Measurements from ENCODE around the gene COTL1.

Gene COTL1

DNA sequence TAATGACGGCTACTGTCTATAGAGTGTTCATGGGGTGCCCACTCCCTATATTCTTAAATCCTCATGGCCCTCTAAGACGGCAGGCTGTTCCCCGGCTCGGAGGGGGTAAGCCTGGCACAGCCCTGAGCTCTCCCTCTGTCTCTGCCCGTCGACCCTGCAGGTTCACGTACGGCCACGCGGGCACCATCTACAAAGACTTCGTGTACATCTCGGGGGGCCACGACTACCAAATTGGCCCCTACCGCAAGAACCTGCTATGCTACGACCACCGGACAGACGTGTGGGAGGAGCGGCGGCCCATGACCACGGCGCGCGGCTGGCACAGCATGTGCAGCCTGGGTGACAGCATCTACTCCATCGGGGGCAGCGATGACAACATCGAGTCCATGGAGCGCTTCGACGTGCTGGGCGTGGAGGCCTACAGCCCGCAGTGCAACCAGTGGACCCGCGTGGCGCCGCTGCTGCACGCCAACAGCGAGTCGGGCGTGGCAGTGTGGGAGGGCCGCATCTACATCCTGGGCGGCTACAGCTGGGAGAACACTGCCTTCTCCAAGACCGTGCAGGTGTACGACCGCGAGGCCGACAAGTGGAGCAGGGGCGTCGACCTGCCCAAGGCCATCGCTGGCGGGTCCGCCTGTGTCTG is 43.7 kb upstream of the COTL1 start:
- H2BK15ac ChIP-seq (replicated peaks; ENCODE audit: low read depth), result no peak overlapping the region
- no peak overlapping the region for H3K27ac ChIP-seq (ENCODE audit: low read depth, low read length)
- no peak for DNase-seq
- no peak overlapping the region for H3K4me3 ChIP-seq (ENCODE audit: low read length)
- H3K4me2 ChIP-seq (ENCODE audit: low read length), result no peak overlapping the region
- no peak overlapping the region for H2BK120ac ChIP-seq (ENCODE audit: low read depth, low read length)
- no peaks in the 10 kb centered on the region for H3K79me2 ChIP-seq (ENCODE audit: control insufficient read depth, insufficient read depth, low read length)
- no peak overlapping the region for H4K5ac ChIP-seq (ENCODE audit: low read length)
- no peak overlapping the region for H3K56ac ChIP-seq (ENCODE audit: low read length)
- H3K79me1 ChIP-seq (ENCODE audit: low read length), result no peaks in the 10 kb centered on the region
- no peak overlapping the region for H3K18ac ChIP-seq (ENCODE audit: low read length)
- H3K4ac ChIP-seq (ENCODE audit: low read depth, low read length), result no peak overlapping the region
- no peak overlapping the region for H2AK5ac ChIP-seq (ENCODE audit: low read length)
- H3K9ac ChIP-seq (ENCODE audit: low read length), result no peak overlapping the region
- H3K23ac ChIP-seq (ENCODE audit: low read length), result no peak overlapping the region
- H2BK5ac ChIP-seq (ENCODE audit: low read length), result no peak overlapping the region
- no peak overlapping the region for H4K8ac ChIP-seq (ENCODE audit: low read depth, low read length)
- no peaks in the 10 kb centered on the region for H3K27me3 ChIP-seq (ENCODE audit: insufficient read depth, low read length, poor library complexity)
- H3K4me1 ChIP-seq (ENCODE audit: control insufficient read depth, low read depth, low read length), result no peaks in the 10 kb centered on the region
- WGBS (ENCODE audit: extremely low coverage, insufficient coverage, low lambda C conversion rate), result no CpG with 5 or more reads among the region's 51 CpGs
- H3K36me3 ChIP-seq (ENCODE audit: control insufficient read depth, insufficient read depth, low read length), result peaks cover 4% of the 10 kb centered on the region

GRCh38 chr16:84660973-84661372 is 43.1 kb upstream of the COTL1 start:
- DNase-seq, result no peak
- H3K23ac ChIP-seq (ENCODE audit: low read length), result no peak overlapping the region
- H3K18ac ChIP-seq (ENCODE audit: low read length), result no peak overlapping the region
- no peaks in the 10 kb centered on the region for H3K79me2 ChIP-seq (ENCODE audit: control insufficient read depth, insufficient read depth, low read length)
- H2BK15ac ChIP-seq (replicated peaks; ENCODE audit: low read depth), result no peak overlapping the region
- H3K79me1 ChIP-seq (ENCODE audit: low read length), result no peaks in the 10 kb centered on the region
- WGBS (ENCODE audit: extremely low coverage, insufficient coverage, low lambda C conversion rate), result no CpG with 5 or more reads among the region's 7 CpGs
- H3K36me3 ChIP-seq (ENCODE audit: control insufficient read depth, insufficient read depth, low read length), result peaks cover 4% of the 10 kb centered on the region
- no peak overlapping the region for H3K4me2 ChIP-seq (ENCODE audit: low read length)
- no peak overlapping the region for H3K56ac ChIP-seq (ENCODE audit: low read length)
- H3K9ac ChIP-seq (ENCODE audit: low read length), result no peak overlapping the region
- no peak overlapping the region for H4K8ac ChIP-seq (ENCODE audit: low read depth, low read length)
- no peak overlapping the region for H2BK5ac ChIP-seq (ENCODE audit: low read length)
- no peak overlapping the region for H2AK5ac ChIP-seq (ENCODE audit: low read length)
- no peaks in the 10 kb centered on the region for H3K4me1 ChIP-seq (ENCODE audit: control insufficient read depth, low read depth, low read length)
- no peak overlapping the region for H3K4me3 ChIP-seq (ENCODE audit: low read length)
- no peak overlapping the region for H4K5ac ChIP-seq (ENCODE audit: low read length)
- H3K27ac ChIP-seq (ENCODE audit: low read depth, low read length), result no peak overlapping the region
- no peak overlapping the region for H3K4ac ChIP-seq (ENCODE audit: low read depth, low read length)
- H2BK120ac ChIP-seq (ENCODE audit: low read depth, low read length), result no peak overlapping the region
- no peaks in the 10 kb centered on the region for H3K27me3 ChIP-seq (ENCODE audit: insufficient read depth, low read length, poor library complexity)

DNA sequence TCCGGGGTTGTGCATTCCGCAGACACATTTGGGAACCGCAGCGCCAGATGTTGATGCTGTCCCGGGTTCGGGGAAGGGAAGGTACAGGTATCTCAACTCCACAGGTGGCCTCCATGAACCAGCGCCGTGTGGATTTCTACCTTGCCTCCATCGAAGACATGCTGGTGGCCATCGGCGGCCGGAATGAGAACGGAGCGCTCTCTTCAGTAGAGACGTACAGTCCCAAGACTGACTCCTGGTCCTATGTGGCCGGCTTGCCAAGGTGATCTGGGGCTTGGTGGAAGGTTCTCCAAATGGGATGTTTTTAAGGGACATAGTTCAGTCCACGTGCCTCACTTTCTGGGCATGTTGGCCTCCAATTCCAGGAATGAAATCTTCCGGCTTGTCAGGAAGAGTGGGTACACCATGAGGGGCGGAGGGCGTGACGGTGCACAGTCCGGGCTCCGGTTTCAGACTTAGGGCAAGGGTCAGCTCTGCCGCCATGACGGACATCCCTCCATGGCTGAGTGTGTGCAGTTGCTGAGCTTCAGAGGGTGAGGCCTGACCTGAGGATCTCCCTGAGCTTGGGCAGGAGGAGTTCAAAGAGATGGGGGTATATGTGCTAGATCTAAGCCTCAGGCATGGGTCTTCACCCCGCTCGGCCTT is 41.9 kb upstream of the COTL1 start:
- Histone ChIP-seq H4K8ac (ENCODE audit: low read depth, low read length) (no peak overlapping the region), H3K56ac (ENCODE audit: low read length) (no peak overlapping the region), H3K36me3 (ENCODE audit: control insufficient read depth, insufficient read depth, low read length) (peaks cover 4% of the 10 kb centered on the region), H3K4me3 (ENCODE audit: low read length) (no peak overlapping the region), H2AK5ac (ENCODE audit: low read length) (no peak overlapping the region), H3K79me1 (ENCODE audit: low read length) (no peaks in the 10 kb centered on the region), H2BK15ac (replicated peaks; ENCODE audit: low read depth) (no peak overlapping the region), H3K9ac (ENCODE audit: low read length) (no peak overlapping the region), H3K27ac (ENCODE audit: low read depth, low read length) (no peak overlapping the region), H3K4ac (ENCODE audit: low read depth, low read length) (no peak overlapping the region), H3K23ac (ENCODE audit: low read length) (no peak overlapping the region), H3K4me2 (ENCODE audit: low read length) (no peak overlapping the region), H4K5ac (ENCODE audit: low read length) (no peak overlapping the region), H2BK120ac (ENCODE audit: low read depth, low read length) (no peak overlapping the region), H3K79me2 (ENCODE audit: control insufficient read depth, insufficient read depth, low read length) (no peaks in the 10 kb centered on the region), H2BK5ac (ENCODE audit: low read length) (no peak overlapping the region), H3K18ac (ENCODE audit: low read length) (no peak overlapping the region), H3K27me3 (ENCODE audit: insufficient read depth, low read length, poor library complexity) (no peaks in the 10 kb centered on the region), H3K4me1 (ENCODE audit: control insufficient read depth, low read depth, low read length) (no peaks in the 10 kb centered on the region)
- no peak for DNase-seq
- WGBS (ENCODE audit: extremely low coverage, insufficient coverage, low lambda C conversion rate), result no CpG with 5 or more reads among the region's 27 CpGs

GRCh38 chr16:84658690-84659089 is 40.8 kb upstream of the COTL1 start:
- H3K36me3 ChIP-seq (ENCODE audit: control insufficient read depth, insufficient read depth, low read length), result peaks cover 2% of the 10 kb centered on the region
- H3K23ac ChIP-seq (ENCODE audit: low read length), result no peak overlapping the region
- no peak overlapping the region for H3K4me2 ChIP-seq (ENCODE audit: low read length)

GRCh38 chr16:84657229-84657837 is 39.5 kb upstream of the COTL1 start:
- Histone ChIP-seq H4K8ac (ENCODE audit: low read depth, low read length) (no peak overlapping the region), H3K9ac (ENCODE audit: low read length) (no peak overlapping the region), H4K5ac (ENCODE audit: low read length) (no peak overlapping the region), H3K36me3 (ENCODE audit: control insufficient read depth, insufficient read depth, low read length) (peaks cover 2% of the 10 kb centered on the region), H3K27me3 (ENCODE audit: insufficient read depth, low read length, poor library complexity) (no peaks in the 10 kb centered on the region), H3K4ac (ENCODE audit: low read depth, low read length) (no peak overlapping the region), H3K4me1 (ENCODE audit: control insufficient read depth, low read depth, low read length) (no peaks in the 10 kb centered on the region), H3K4me3 (ENCODE audit: low read length) (no peak overlapping the region), H2BK15ac (replicated peaks; ENCODE audit: low read depth) (no peak overlapping the region), H3K18ac (ENCODE audit: low read length) (no peak overlapping the region), H3K23ac (ENCODE audit: low read length) (no peak overlapping the region), H2AK5ac (ENCODE audit: low read length) (no peak overlapping the region), H2BK5ac (ENCODE audit: low read length) (no peak overlapping the region), H3K79me2 (ENCODE audit: control insufficient read depth, insufficient read depth, low read length) (no peaks in the 10 kb centered on the region), H3K56ac (ENCODE audit: low read length) (no peak overlapping the region), H3K79me1 (ENCODE audit: low read length) (no peaks in the 10 kb centered on the region), H3K27ac (ENCODE audit: low read depth, low read length) (no peak overlapping the region), H3K4me2 (ENCODE audit: low read length) (no peak overlapping the region), H2BK120ac (ENCODE audit: low read depth, low read length) (no peak overlapping the region)
- no CpG with 5 or more reads among the region's 50 CpGs for WGBS (ENCODE audit: extremely low coverage, insufficient coverage, low lambda C conversion rate)
- DNase-seq, result no peak

More at GRCh38 chr16:84658690-84659089, 40.8 kb upstream of the COTL1 start:
- no peak overlapping the region for H4K8ac ChIP-seq (ENCODE audit: low read depth, low read length)
- no peak overlapping the region for H2BK15ac ChIP-seq (replicated peaks; ENCODE audit: low read depth)
- H3K27ac ChIP-seq (ENCODE audit: low read depth, low read length), result no peak overlapping the region
- no peak overlapping the region for H3K18ac ChIP-seq (ENCODE audit: low read length)
- H3K4me3 ChIP-seq (ENCODE audit: low read length), result no peak overlapping the region
- H3K56ac ChIP-seq (ENCODE audit: low read length), result no peak overlapping the region
- WGBS (ENCODE audit: extremely low coverage, insufficient coverage, low lambda C conversion rate), result no CpG with 5 or more reads among the region's 11 CpGs
- no peaks in the 10 kb centered on the region for H3K79me2 ChIP-seq (ENCODE audit: control insufficient read depth, insufficient read depth, low read length)
- no peaks in the 10 kb centered on the region for H3K79me1 ChIP-seq (ENCODE audit: low read length)
- H4K5ac ChIP-seq (ENCODE audit: low read length), result no peak overlapping the region
- H2BK120ac ChIP-seq (ENCODE audit: low read depth, low read length), result no peak overlapping the region
- H3K9ac ChIP-seq (ENCODE audit: low read length), result no peak overlapping the region
- no peaks in the 10 kb centered on the region for H3K4me1 ChIP-seq (ENCODE audit: control insufficient read depth, low read depth, low read length)
- no peak overlapping the region for H3K4ac ChIP-seq (ENCODE audit: low read depth, low read length)
- H2AK5ac ChIP-seq (ENCODE audit: low read length), result no peak overlapping the region
- H2BK5ac ChIP-seq (ENCODE audit: low read length), result no peak overlapping the region
- no peaks in the 10 kb centered on the region for H3K27me3 ChIP-seq (ENCODE audit: insufficient read depth, low read length, poor library complexity)
- no peak for DNase-seq
